PC-3 (cell line): ENCODE results near the gene CERS6. TPM values are rescaled to one million over a fixed set of nuclear protein-coding genes. Genes with fewer than 3 reads are reported as not detected.

Source experiments
- ATAC-seq: fragments of 200-7000 bp; cut with Tn5 transposase; 2 replicates; pipeline ENCODE4 v1.9.1; 2020; ENCODE audit warnings: mild to moderate bottlenecking, moderate library complexity
- BruUV-seq: library from RNA; stranded (reverse); fragments of 400-500 nt; replicated peaks from 2 replicates; lab custom pipeline; 2021; lab: Mats Ljungman, UMichigan
- CTCF ChIA-PET: fragments of 300-600 bp; sonication (Branson Sonifier 250); formaldehyde crosslinking; loops from one replicate; lab custom pipeline; 2022; ENCODE audit warnings: antibody characterized with exemption; lab: Charles Lee
- POLR2A ChIA-PET: fragments of 300-600 bp; sonication (Branson Sonifier 250); formaldehyde crosslinking; loops from one replicate; lab custom pipeline; 2022; ENCODE audit warnings: antibody characterized with exemption; ENCODE audit not compliant: unreplicated experiment; lab: Charles Lee
- DNase-seq: peaks from one replicate; pipeline ENCODE4 v3.0.0-alpha.2; 2015
- H2AFZ ChIP-seq: fragments of 300-600 bp; sonication (generic); 2 replicates; pipeline ENCODE4 v1.6.0; 2016; ENCODE audit warnings: antibody characterized with exemption, low read length
- H3F3A ChIP-seq: fragments of 300-600 bp; sonication (generic); one replicate; pipeline ENCODE4 v1.6.0; 2017; ENCODE audit warnings: antibody characterized with exemption, low read length, control low read depth, mild to moderate bottlenecking; ENCODE audit not compliant: unreplicated experiment
- H3K27ac ChIP-seq: fragments of 300-600 bp; sonication (generic); 2 replicates; pipeline ENCODE4 v1.5.1; 2016; ENCODE audit warnings: mild to moderate bottlenecking, low read length
- H3K27me3 ChIP-seq: fragments of 300-600 bp; sonication (generic); 2 replicates; pipeline ENCODE4 v1.6.1; 2016; ENCODE audit warnings: low read length, mixed read lengths
- H3K36me3 ChIP-seq: fragments of 300-600 bp; sonication (generic); 2 replicates; pipeline ENCODE4 v1.6.1; 2016; ENCODE audit warnings: low read depth, mixed run types, low read length, mixed read lengths
- H3K4me1 ChIP-seq: fragments of 300-600 bp; sonication (generic); 2 replicates; pipeline ENCODE4 v1.5.1; 2016; ENCODE audit warnings: low read length; ENCODE audit not compliant: insufficient read depth
- H3K4me2 ChIP-seq: fragments of 300-600 bp; sonication (generic); 2 replicates; pipeline ENCODE4 v1.6.0; 2016; ENCODE audit warnings: low read length
- H3K4me3 ChIP-seq: fragments of 300-600 bp; sonication (generic); 2 replicates; pipeline ENCODE4 v1.5.1; 2016; ENCODE audit warnings: mild to moderate bottlenecking, low read length, mixed read lengths
- H3K79me2 ChIP-seq: fragments of 300-600 bp; sonication (generic); 2 replicates; pipeline ENCODE4 v1.6.1; 2017; ENCODE audit warnings: low read length, mixed read lengths
- H3K9ac ChIP-seq: fragments of 300-600 bp; sonication (generic); 2 replicates; pipeline ENCODE4 v1.6.0; 2016; ENCODE audit warnings: mild to moderate bottlenecking, low read length
- H3K9me2 ChIP-seq: fragments of 300-600 bp; sonication (generic); replicated peaks from 2 replicates; pipeline ENCODE4 v1.6.1; 2016; ENCODE audit warnings: mixed run types, low read length, mixed read lengths
- H3K9me3 ChIP-seq: fragments of 300-600 bp; sonication (generic); 2 replicates; pipeline ENCODE4 v1.6.1; 2016; ENCODE audit warnings: low read length, mixed read lengths
- H4K20me1 ChIP-seq: fragments of 300-600 bp; sonication (generic); 2 replicates; pipeline ENCODE4 v1.6.1; 2016; ENCODE audit warnings: low read length, mixed read lengths
- CTCF ChIP-seq: fragments of 300-600 bp; sonication (generic); conservative IDR thresholded peaks from 2 replicates; pipeline ENCODE4 v1.5.1; 2017; ENCODE audit warnings: antibody characterized with exemption, low read depth, mild to moderate bottlenecking, low read length
- EZH2 ChIP-seq: fragments of 300-600 bp; sonication (generic); IDR thresholded peaks from one replicate; pipeline ENCODE4 v1.6.1; 2017; ENCODE audit warnings: antibody characterized with exemption, mild to moderate bottlenecking, low read length; ENCODE audit not compliant: unreplicated experiment
- EZH2phosphoT487 ChIP-seq: fragments of 300-600 bp; sonication (generic); IDR thresholded peaks from 2 replicates; pipeline ENCODE4 v1.6.1; 2018; ENCODE audit warnings: mild to moderate bottlenecking, antibody characterized with exemption, low read length, borderline replicate concordance
- intact Hi-C: fragments of 100-400 bp; cut with micrococcal nuclease; formaldehyde crosslinking; loops from 2 replicates; pipeline ENCODE4 v1.9.0; 2023
- total RNA-seq: library from RNA; depleted of rRNA; stranded (reverse); fragments of >200 nt; gene quantifications from 2 replicates; pipeline ENCODE4 v1.2.3, GENCODE V29; 2014

Gene CERS6
- total RNA-seq, 1 experiment from 2014 or later = 24.2 TPM

GRCh38 chr2:168705534-168706470, 249.7 kb downstream of the CERS6 start:
- ATAC-seq = no peak
- Histone ChIP-seq H3K36me3 (no peaks in the 10 kb centered on the region), H2AFZ (no peak overlapping the region), H3K27ac (no peak overlapping the region), H3K79me2 (no peaks in the 10 kb centered on the region), H3K4me2 (no peak overlapping the region), H4K20me1 (no peaks in the 10 kb centered on the region), H3F3A (no peaks in the 10 kb centered on the region), H3K9me2 (no peaks in the 10 kb centered on the region), H3K4me3 (no peak overlapping the region), H3K27me3 (no peaks in the 10 kb centered on the region), H3K4me1 (no peaks in the 10 kb centered on the region), H3K9me3 (no peaks in the 10 kb centered on the region), H3K9ac (no peak overlapping the region)
- intact Hi-C loops = no loop called here
- CTCF ChIA-PET = no interaction called here
- no TSS peak for BruUV-seq
- DNase-seq = peak; percentile 51
- TF ChIP-seq CTCF = peak; percentile 68
- TF ChIP-seq EZH2 = no peak
- POLR2A ChIA-PET = no interaction called here

- POLR2A ChIA-PET = no interaction called here
- Histone ChIP-seq H3K9ac (no peak overlapping the region), H4K20me1 (no peaks in the 10 kb centered on the region), H2AFZ (no peak overlapping the region), H3K79me2 (no peaks in the 10 kb centered on the region), H3K36me3 (no peaks in the 10 kb centered on the region), H3F3A (no peaks in the 10 kb centered on the region), H3K4me3 (no peak overlapping the region), H3K4me1 (no peaks in the 10 kb centered on the region), H3K9me2 (no peaks in the 10 kb centered on the region), H3K27ac (no peak overlapping the region), H3K27me3 (no peaks in the 10 kb centered on the region), H3K9me3 (no peaks in the 10 kb centered on the region), H3K4me2 (no peak overlapping the region)
- ATAC-seq = no peak
- no TSS peak for BruUV-seq
- TF ChIP-seq EZH2 (no peak), EZH2phosphoT487 (no peak), CTCF (no peak)
- no peak for DNase-seq
- intact Hi-C loops = no loop called here
- CTCF ChIA-PET = no interaction called here
Observed at GRCh38 chr2:168706806-168707205, 250.7 kb downstream of the CERS6 start.

GRCh38 chr2:168708080-168708479, 252.0 kb downstream of the CERS6 start:
- Histone ChIP-seq H3K4me3 (no peak overlapping the region), H3F3A (no peaks in the 10 kb centered on the region), H3K4me2 (no peak overlapping the region), H2AFZ (no peak overlapping the region), H3K36me3 (no peaks in the 10 kb centered on the region), H3K9ac (no peak overlapping the region), H3K4me1 (no peaks in the 10 kb centered on the region), H3K9me3 (no peaks in the 10 kb centered on the region), H3K9me2 (no peaks in the 10 kb centered on the region), H4K20me1 (no peaks in the 10 kb centered on the region), H3K27ac (no peak overlapping the region), H3K27me3 (no peaks in the 10 kb centered on the region), H3K79me2 (no peaks in the 10 kb centered on the region)
- CTCF ChIA-PET = no interaction called here
- BruUV-seq = no TSS peak
- DNase-seq = no peak
- no peak for TF ChIP-seq CTCF
- no peak for TF ChIP-seq EZH2phosphoT487
- TF ChIP-seq EZH2 = no peak
- intact Hi-C loops = no loop called here
- ATAC-seq = no peak
- POLR2A ChIA-PET = interaction anchor here (0.8 kb wide), 1 partner anchor 12 kb away, joined by 3 read pairs; no protein-coding TSS in a partner anchor
